GM21367 (cell line): ENCODE results near the gene BRWD1.
"Not testable (repeated sequence)": the region's sequence is repeated elsewhere in the genome, so short reads cannot be mapped to it uniquely, and the experiment has no call there.

Source experiments
- ATAC-seq: cut with Tn5 transposase; IDR thresholded peaks from one replicate; pipeline ENCODE4 v1.9.1; 2021; ENCODE audit not compliant: unreplicated experiment

Gene BRWD1

GRCh38 chr21:39137248-39138178 lies 175.9 kb downstream of the BRWD1 start:
- ATAC-seq: no peak

DNA sequence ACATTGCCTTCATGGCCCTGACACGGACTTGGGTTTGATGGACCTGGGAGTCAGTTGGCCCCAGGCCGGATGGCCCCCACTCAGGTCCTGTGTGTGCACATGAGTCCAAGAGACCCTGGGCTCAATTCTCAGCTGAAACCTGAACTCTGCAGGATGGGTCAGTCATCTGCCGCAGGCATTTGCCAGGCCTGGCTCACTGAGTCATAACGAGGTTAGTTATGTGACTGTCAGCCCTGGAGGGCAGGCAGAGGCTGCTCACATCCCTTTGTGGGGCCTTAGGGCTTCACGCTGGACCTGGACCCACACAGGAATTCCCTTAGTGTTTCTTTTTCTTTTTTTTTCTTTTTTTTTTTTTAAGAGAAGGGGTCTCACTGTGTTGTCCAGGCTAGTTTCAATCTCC lies 176.7 kb downstream of the BRWD1 start:
- ATAC-seq: no peak

- ATAC-seq: not testable (repeated sequence)
Measured at GRCh38 chr21:39136138-39136537, 177.3 kb downstream of the BRWD1 start.

GRCh38 chr21:39134288-39134810 lies 179.1 kb downstream of the BRWD1 start:
- no peak for ATAC-seq
